ENCODE data around the gene SCAI. TPM values are rescaled to one million over a fixed set of nuclear protein-coding genes. Genes with fewer than 3 reads are reported as not detected.
"Not testable (repeated sequence)": the region's sequence is repeated elsewhere in the genome, so short reads cannot be mapped to it uniquely, and the experiment has no call there.

Gene SCAI
- total and polyA plus RNA-seq, 2 donors, result 1.8 to 25.1 TPM

- H3K4me1 ChIP-seq (ENCODE audit: insufficient read depth), result no peaks in the 10 kb centered on the region
- peaks cover 2% of the 10 kb centered on the region for H3K36me3 ChIP-seq (ENCODE audit: insufficient read depth)
- no peak overlapping the region for H3K27ac ChIP-seq (ENCODE audit: low read depth)
- H3K4me3 ChIP-seq (ENCODE audit: low read depth, low read length), result no peak overlapping the region
- 82% methylated on average over 2 of the region's 2 CpGs for WGBS
- DNase-seq (ENCODE audit: extremely low spot score), result no peak
Observed at GRCh38 chr9:125166762-125167161, 23.4 kb upstream of the SCAI start.

DNA sequence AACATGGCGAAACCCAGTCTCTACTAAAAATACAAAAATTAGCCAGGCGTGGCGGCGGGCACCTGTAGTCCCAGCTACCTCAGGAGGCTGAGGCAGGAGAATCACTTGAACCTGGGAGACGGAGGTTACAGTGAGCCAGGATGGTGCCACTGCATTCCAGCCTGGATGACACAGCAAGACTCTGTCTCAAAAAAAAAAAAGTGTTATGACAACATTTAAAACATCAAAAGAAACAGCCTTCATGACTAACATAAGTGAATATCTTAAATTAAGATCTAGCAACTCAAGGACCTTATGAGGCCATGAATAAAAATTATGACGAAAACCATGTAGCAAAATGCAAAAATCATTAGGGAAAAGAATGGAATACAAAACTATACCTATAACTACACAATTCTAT, 19.6 kb upstream of the SCAI start:
- WGBS, result 98% methylated on average over 6 of the region's 6 CpGs
- H3K4me3 ChIP-seq (ENCODE audit: low read depth, low read length); DNase-seq (ENCODE audit: extremely low spot score); H3K36me3 ChIP-seq (ENCODE audit: insufficient read depth); H3K4me1 ChIP-seq (ENCODE audit: insufficient read depth); H3K27ac ChIP-seq (ENCODE audit: low read depth): not testable (repeated sequence)

DNA sequence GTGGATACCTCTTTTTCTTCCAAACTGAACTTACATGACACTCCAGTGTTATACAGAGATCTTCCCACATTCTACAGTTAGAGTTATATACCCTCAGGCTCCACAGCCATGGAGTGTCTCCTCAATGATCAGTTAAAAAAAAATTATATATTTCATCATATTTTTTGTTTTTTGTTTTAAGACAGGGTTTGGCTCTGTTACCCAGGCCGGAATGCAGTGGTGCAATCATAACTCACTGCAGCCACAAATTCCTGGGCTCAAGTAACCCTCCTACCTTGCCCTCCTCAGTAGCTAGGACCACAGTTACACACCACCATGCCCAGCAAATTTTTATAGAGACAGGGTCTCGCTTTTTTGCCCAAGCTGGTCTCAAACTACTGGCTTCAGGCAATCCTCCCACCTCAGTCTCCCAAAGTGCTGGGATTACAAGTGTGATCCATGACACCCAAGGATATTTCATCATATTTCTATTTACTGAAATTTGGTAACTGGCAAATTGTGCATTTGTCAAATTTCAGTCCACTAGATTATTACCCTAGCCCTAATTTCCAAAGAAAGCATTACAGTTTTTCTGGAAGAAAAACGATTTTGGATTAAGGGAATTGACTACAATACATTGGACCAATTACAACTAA, 18.1 kb upstream of the SCAI start:
- Histone ChIP-seq H3K4me1 (ENCODE audit: insufficient read depth) (no peaks in the 10 kb centered on the region), H3K27ac (ENCODE audit: low read depth) (no peak overlapping the region), H3K4me3 (ENCODE audit: low read depth, low read length) (no peak overlapping the region), H3K36me3 (ENCODE audit: insufficient read depth) (no peaks in the 10 kb centered on the region)
- WGBS, result 71% methylated on average over 3 of the region's 3 CpGs
- DNase-seq (ENCODE audit: extremely low spot score), result no peak

GRCh38 chr9:125160750-125161149, 17.4 kb upstream of the SCAI start:
- Histone ChIP-seq H3K27ac (ENCODE audit: low read depth) (no peak overlapping the region), H3K4me1 (ENCODE audit: insufficient read depth) (no peaks in the 10 kb centered on the region), H3K36me3 (ENCODE audit: insufficient read depth) (no peaks in the 10 kb centered on the region), H3K4me3 (ENCODE audit: low read depth, low read length) (no peak overlapping the region)
- DNase-seq (ENCODE audit: extremely low spot score), result no peak

GRCh38 chr9:125156551-125156950, 13.2 kb upstream of the SCAI start:
- peaks cover 2% of the 10 kb centered on the region for H3K36me3 ChIP-seq (ENCODE audit: insufficient read depth)
- WGBS, result 98% methylated on average over 2 of the region's 2 CpGs
- H3K4me3 ChIP-seq (ENCODE audit: low read depth, low read length), result no peak overlapping the region
- no peak for DNase-seq (ENCODE audit: extremely low spot score)
- no peak overlapping the region for H3K27ac ChIP-seq (ENCODE audit: low read depth)
- H3K4me1 ChIP-seq (ENCODE audit: insufficient read depth), result no peaks in the 10 kb centered on the region

GRCh38 chr9:125153712-125154367, 10.5 kb upstream of the SCAI start:
- Histone ChIP-seq H3K4me1 (ENCODE audit: insufficient read depth) (no peaks in the 10 kb centered on the region), H3K27ac (ENCODE audit: low read depth) (no peak overlapping the region), H3K4me3 (ENCODE audit: low read depth, low read length) (no peak overlapping the region), H3K36me3 (ENCODE audit: insufficient read depth) (peaks cover 3% of the 10 kb centered on the region)
- no peak for DNase-seq (ENCODE audit: extremely low spot score)
- 78% methylated on average over 4 of the region's 4 CpGs for WGBS

DNA sequence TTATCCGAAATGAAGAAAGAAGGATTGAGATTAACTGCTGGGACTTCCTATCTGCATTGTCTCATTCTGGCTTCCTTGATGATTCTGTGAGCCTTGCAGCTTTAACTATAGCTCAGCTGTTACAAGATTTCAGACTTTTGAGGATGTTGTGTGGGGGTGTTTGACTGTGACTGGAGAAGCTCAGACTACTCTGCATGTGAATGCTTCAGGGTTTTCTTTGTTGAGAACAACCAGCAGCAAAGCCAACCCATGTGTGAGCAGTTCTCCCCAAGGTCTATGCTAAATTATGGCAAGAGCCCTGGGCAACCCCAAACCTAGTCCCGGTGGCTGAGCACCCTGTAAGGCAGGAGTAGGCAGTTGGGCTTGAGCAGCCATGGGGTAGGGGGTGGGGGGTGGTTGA, 8.4 kb upstream of the SCAI start:
- no peak for DNase-seq (ENCODE audit: extremely low spot score)
- 94% methylated on average over 2 of the region's 2 CpGs for WGBS
- Histone ChIP-seq H3K27ac (ENCODE audit: low read depth) (no peak overlapping the region), H3K4me1 (ENCODE audit: insufficient read depth) (no peaks in the 10 kb centered on the region), H3K36me3 (ENCODE audit: insufficient read depth) (peaks cover 3% of the 10 kb centered on the region), H3K4me3 (ENCODE audit: low read depth, low read length) (no peak overlapping the region)

DNA sequence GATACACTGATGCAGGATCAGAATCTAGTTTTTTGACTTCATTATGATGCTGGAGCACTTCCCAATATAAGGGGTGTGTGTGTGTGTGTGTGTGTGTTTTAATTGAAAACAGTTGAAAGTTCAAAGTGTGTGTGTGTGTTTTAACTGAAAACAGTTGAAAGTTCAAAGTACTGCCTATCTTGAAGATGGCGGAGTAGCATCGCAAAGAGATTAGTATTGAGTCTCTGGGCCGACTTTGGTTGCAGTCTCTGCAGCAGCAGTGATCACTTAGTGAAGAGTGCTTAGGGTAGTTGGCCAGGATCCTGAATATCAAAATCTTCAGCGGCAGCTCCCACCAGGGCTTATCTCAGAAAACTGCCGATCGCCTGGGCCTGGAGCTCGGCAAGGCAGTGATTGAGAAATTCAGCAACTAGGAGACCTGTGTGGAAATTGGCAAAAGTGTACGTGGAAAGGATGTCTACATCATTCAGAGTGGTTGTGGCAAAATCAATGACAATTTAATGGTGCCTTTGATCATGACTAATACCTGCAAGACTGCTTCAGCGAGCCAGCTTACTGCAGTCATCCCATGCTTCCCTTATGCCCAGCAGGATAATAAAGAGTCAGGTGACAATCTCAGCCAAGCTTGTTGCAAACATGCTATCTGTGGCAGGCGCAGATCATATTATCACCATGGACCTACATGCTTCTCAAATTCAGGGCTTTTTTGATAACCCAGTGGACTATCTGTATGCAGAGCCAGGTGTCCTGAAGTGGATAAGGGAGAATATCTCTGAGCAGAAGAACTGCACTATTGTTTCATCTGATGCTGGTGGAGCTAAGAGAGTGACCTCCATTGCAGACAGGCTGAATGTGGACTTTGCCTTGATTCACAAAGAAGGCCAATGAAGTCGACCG, 7.3 kb upstream of the SCAI start:
- no peak overlapping the region for H3K27ac ChIP-seq (ENCODE audit: low read depth)
- 74% methylated on average over 12 of the region's 12 CpGs for WGBS
- no peaks in the 10 kb centered on the region for H3K4me1 ChIP-seq (ENCODE audit: insufficient read depth)
- no peak for DNase-seq (ENCODE audit: extremely low spot score)
- no peak overlapping the region for H3K4me3 ChIP-seq (ENCODE audit: low read depth, low read length)
- H3K36me3 ChIP-seq (ENCODE audit: insufficient read depth), result peaks cover 3% of the 10 kb centered on the region

GRCh38 chr9:125147401-125147951, 4.1 kb upstream of the SCAI start:
- H3K4me3 ChIP-seq (ENCODE audit: low read depth, low read length), result no peak overlapping the region
- peaks cover 3% of the 10 kb centered on the region for H3K36me3 ChIP-seq (ENCODE audit: insufficient read depth)
- H3K4me1 ChIP-seq (ENCODE audit: insufficient read depth), result no peaks in the 10 kb centered on the region
- no peak for DNase-seq (ENCODE audit: extremely low spot score)
- H3K27ac ChIP-seq (ENCODE audit: low read depth), result no peak overlapping the region
- 83% methylated on average over 3 of the region's 3 CpGs for WGBS

DNA sequence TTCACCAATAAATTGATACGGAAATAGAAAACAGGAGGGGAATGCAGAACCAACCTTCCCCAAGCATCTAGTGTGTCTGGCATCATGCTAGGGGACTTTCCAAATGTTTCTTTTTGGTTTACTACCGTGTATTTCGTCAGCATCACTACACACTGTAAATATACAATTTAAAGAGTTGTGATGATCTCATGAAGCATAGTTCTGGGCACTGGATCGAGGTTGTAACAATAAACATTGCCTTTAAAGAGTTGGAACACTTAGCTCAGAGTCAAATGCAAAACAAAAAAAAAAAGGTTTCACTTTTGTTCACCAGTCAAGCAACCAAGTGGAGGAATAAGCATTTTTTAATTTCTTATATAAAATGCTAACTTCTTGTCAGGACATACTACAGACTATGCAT, 2.9 kb upstream of the SCAI start:
- 29% methylated on average over 4 of the region's 4 CpGs for WGBS
- H3K4me3 ChIP-seq (ENCODE audit: low read depth, low read length), result no peak overlapping the region
- no peak overlapping the region for H3K27ac ChIP-seq (ENCODE audit: low read depth)
- no peaks in the 10 kb centered on the region for H3K36me3 ChIP-seq (ENCODE audit: insufficient read depth)
- DNase-seq (ENCODE audit: extremely low spot score), result no peak
- no peaks in the 10 kb centered on the region for H3K4me1 ChIP-seq (ENCODE audit: insufficient read depth)

- no peaks in the 10 kb centered on the region for H3K36me3 ChIP-seq (ENCODE audit: insufficient read depth)
- no peak overlapping the region for H3K4me3 ChIP-seq (ENCODE audit: low read depth, low read length)
- H3K27ac ChIP-seq (ENCODE audit: low read depth), result no peak overlapping the region
- 70% methylated on average over 4 of the region's 4 CpGs for WGBS
- no peaks in the 10 kb centered on the region for H3K4me1 ChIP-seq (ENCODE audit: insufficient read depth)
- DNase-seq (ENCODE audit: extremely low spot score), result no peak
Observed at GRCh38 chr9:125145425-125145824, 2.1 kb upstream of the SCAI start.

GRCh38 chr9:125142560-125143376, 560 bp downstream of the SCAI start:
- no peak overlapping the region for H3K27ac ChIP-seq (ENCODE audit: low read depth)
- H3K4me3 ChIP-seq (ENCODE audit: low read depth, low read length), result peak overlapping the region; percentile 98
- 2% methylated on average over 54 of the region's 54 CpGs for WGBS
- no peak for DNase-seq (ENCODE audit: extremely low spot score)
- no peaks in the 10 kb centered on the region for H3K4me1 ChIP-seq (ENCODE audit: insufficient read depth)
- no peaks in the 10 kb centered on the region for H3K36me3 ChIP-seq (ENCODE audit: insufficient read depth)

DNA sequence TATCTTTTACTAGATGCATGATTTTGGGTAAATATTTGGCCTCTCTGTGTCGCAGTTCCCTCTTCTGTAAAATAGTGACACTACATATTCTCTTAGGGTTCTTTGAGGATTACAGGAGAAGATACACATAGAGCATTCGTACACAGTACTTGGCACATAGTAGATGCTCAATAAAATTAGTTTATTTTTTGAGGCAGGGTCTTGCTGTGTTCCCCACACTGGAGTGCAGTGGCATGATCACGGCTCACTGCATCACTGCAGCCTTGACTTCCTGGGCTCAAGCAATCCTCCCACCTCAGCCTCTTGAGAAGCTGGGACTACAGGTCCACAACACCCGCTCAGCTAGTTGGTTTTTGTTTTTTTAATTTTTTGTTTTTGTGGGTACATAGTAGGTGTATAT, 1.6 kb downstream of the SCAI start:
- no peak for DNase-seq (ENCODE audit: extremely low spot score)
- H3K27ac ChIP-seq (ENCODE audit: low read depth), result no peak overlapping the region
- no peaks in the 10 kb centered on the region for H3K36me3 ChIP-seq (ENCODE audit: insufficient read depth)
- no peaks in the 10 kb centered on the region for H3K4me1 ChIP-seq (ENCODE audit: insufficient read depth)
- 73% methylated on average over 4 of the region's 4 CpGs for WGBS
- no peak overlapping the region for H3K4me3 ChIP-seq (ENCODE audit: low read depth, low read length)

Data from urinary bladder (tissue), 4 donors.